ENCODE results near the gene SLAIN1.

DNA sequence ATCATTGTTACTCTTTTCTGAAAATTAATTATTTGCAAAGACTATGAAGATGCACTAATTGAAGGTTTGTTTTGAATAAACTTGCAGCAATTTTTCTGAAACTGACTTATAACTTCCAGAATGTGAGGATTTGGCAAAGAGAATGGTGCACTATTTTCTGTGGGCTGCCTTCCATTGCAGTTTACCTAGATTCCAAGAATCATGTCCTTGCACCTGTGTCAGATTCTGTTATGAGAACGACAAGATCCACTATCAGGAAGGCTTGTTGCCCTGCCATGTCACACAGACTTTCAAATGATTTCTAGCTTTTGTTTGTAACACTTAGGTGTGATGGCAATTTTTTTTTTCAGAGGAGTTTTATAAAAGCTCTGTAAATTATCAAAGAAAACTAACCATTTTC, 5.6 kb upstream of the SLAIN1 start:
- TF ChIP-seq REST (IDR thresholded peaks at IDR 0.05; ENCODE audit: insufficient read depth in 1 of 2, low read depth in 2 of 2, low read length in 2 of 2): no peak
- TF ChIP-seq POLR2AphosphoS5 (IDR thresholded peaks at IDR 0.05; ENCODE audit: low read depth, low read length): no peak

Data from PFSK-1 (cell line).